Stimulated activated naive CD8-positive, alpha-beta T cell treated with anti-CD3 and anti-CD28 coated beads, Interleukin-15, Interleukin-2, amounts not matched to agents 100 U/mL and 50 U/mL, for 24 hours (primary cell): ENCODE results near the gene SERPINB8.
A peak's percentile ranks its signal among the peaks of the same experiment; 100 is the strongest.
"Not testable (repeated sequence)": the region's sequence is repeated elsewhere in the genome, so short reads cannot be mapped to it uniquely, and the experiment has no call there.

Experiments
- ATAC-seq: fragments of 150-1000 bp; cut with Tn5 transposase; one replicate; pipeline ENCODE4 v1.10.0; 2021
- DNase-seq: peaks from one replicate; pipeline ENCODE4 v3.0.0; 2021

SERPINB8 gene

GRCh38 chr18:63969942-63970808 is at the start of gene SERPINB8:
SERPINB8 (plus strand) TSS chr18:63970081; CDS start chr18:63978309, 8,228 bp downstream.
- ATAC-seq (peak; percentile 86), DNase-seq (peak; percentile 83)

- DNase-seq (no peak), ATAC-seq (no peak)
Observed at GRCh38 chr18:63922049-63922448, 47.8 kb upstream of the SERPINB8 start.

- ATAC-seq (no peak), DNase-seq (no peak)
Observed at GRCh38 chr18:63924551-63924950, 45.3 kb upstream of the SERPINB8 start.

GRCh38 chr18:63928331-63928730 is 41.5 kb upstream of the SERPINB8 start:
- ATAC-seq = no peak
- no peak for DNase-seq

GRCh38 chr18:63929369-63929768 is 40.5 kb upstream of the SERPINB8 start:
- ATAC-seq, DNase-seq: not testable (repeated sequence)

GRCh38 chr18:63930773-63931354 is 39.0 kb upstream of the SERPINB8 start:
- DNase-seq = no peak
- no peak for ATAC-seq

GRCh38 chr18:63936156-63936931 is 33.5 kb upstream of the SERPINB8 start:
- peak; percentile 92 for ATAC-seq
- DNase-seq = peak; percentile 76

GRCh38 chr18:63936932-63937393 is 32.9 kb upstream of the SERPINB8 start:
- no peak for ATAC-seq
- no peak for DNase-seq

GRCh38 chr18:63940008-63940407 is 29.9 kb upstream of the SERPINB8 start:
- DNase-seq = no peak
- no peak for ATAC-seq

GRCh38 chr18:63940543-63941050 is 29.3 kb upstream of the SERPINB8 start:
- not testable (repeated sequence) for DNase-seq

GRCh38 chr18:63947051-63947790 is 22.7 kb upstream of the SERPINB8 start:
- no peak for DNase-seq
- no peak for ATAC-seq

More at GRCh38 chr18:63940543-63941050, 29.3 kb upstream of the SERPINB8 start:
- not testable (repeated sequence) for ATAC-seq

- ATAC-seq (peak; percentile 92), DNase-seq (peak; percentile 79)
Observed at GRCh38 chr18:63949068-63949737, 20.7 kb upstream of the SERPINB8 start, which contains the start of gene HMSD. HMSD (plus strand) TSS chr18:63949301; CDS start chr18:63953456, 4,155 bp downstream.

- peak; percentile 71 for ATAC-seq
- DNase-seq = peak; percentile 30
Observed at GRCh38 chr18:63951302-63951705, 18.6 kb upstream of the SERPINB8 start.

- ATAC-seq (no peak), DNase-seq (no peak)
Observed at GRCh38 chr18:63953811-63954210, 16.1 kb upstream of the SERPINB8 start.

GRCh38 chr18:63956755-63957154 is 13.1 kb upstream of the SERPINB8 start:
- no peak for DNase-seq
- peak; percentile 23 for ATAC-seq

GRCh38 chr18:63960891-63961290 is 9.0 kb upstream of the SERPINB8 start:
- ATAC-seq = no peak
- DNase-seq = no peak

- no peak for DNase-seq
- no peak for ATAC-seq
Observed at GRCh38 chr18:63961435-63961980, 8.4 kb upstream of the SERPINB8 start.

GRCh38 chr18:63962137-63962536 is 7.7 kb upstream of the SERPINB8 start:
- DNase-seq = no peak
- ATAC-seq = peak; percentile 47

GRCh38 chr18:63963615-63964256 is 6.1 kb upstream of the SERPINB8 start:
- DNase-seq (peak; percentile 22), ATAC-seq (peak; percentile 53)

GRCh38 chr18:63964908-63965307 is 5.0 kb upstream of the SERPINB8 start:
- ATAC-seq = no peak
- no peak for DNase-seq
